ENCODE results near the gene USP48. TPM values are rescaled to one million over a fixed set of nuclear protein-coding genes. Genes with fewer than 3 reads are reported as not detected.
A peak's percentile ranks its signal among the peaks of the same experiment; 100 is the strongest.
"Not testable (repeated sequence)": the region's sequence is repeated elsewhere in the genome, so short reads cannot be mapped to it uniquely, and the experiment has no call there.

Gene USP48
- total and polyA plus RNA-seq, 5 experiments from 2014 or later: 25.8 to 95.5 (median 30.0) TPM

- Mint-ChIP-seq H3K4me3 (peak overlapping the region in 3 of 10 donors; percentile 25 to 63 (median 50)), H3K36me3 (no peaks in the 10 kb centered on the region), H3K27me3 (peaks cover 8 to 24% (median 10%) of the 10 kb centered on the region in 5 donors)
Observed at GRCh38 chr1:21813542-21813941, 30.6 kb upstream of the USP48 start.

GRCh38 chr1:21811875-21812305 is 28.9 kb upstream of the USP48 start, which contains the start of gene LDLRAD2:
Gene LDLRAD2, plus strand, starts transcription at chr1:21812265. Its CDS starts 187 bp downstream, at chr1:21812452.
- peak within 1 kb of the TSS in 3 of 10 donors; percentile 46 to 71 (median 55) for H3K4me3 Mint-ChIP-seq
- peak within 1 kb of the TSS in 1 of 10 donors; percentile 9 for H3K27ac Mint-ChIP-seq
- H3K36me3 Mint-ChIP-seq: no peaks in the 10 kb centered on the region
- ATAC-seq (no peak), DNase-seq (no peak)
- POLR2A ChIA-PET: no interaction called here
- peaks cover 3 to 10% (median 5%) of the 10 kb centered on the region in 4 donors for H3K4me1 Mint-ChIP-seq
- peaks cover 0 to 2% (median 0%) of the 10 kb centered on the region in 9 donors for H3K9me3 Mint-ChIP-seq
- peaks cover 8 to 24% (median 12%) of the 10 kb centered on the region in 5 donors for H3K27me3 Mint-ChIP-seq

More at GRCh38 chr1:21813542-21813941, 30.6 kb upstream of the USP48 start:
- ATAC-seq (no peak), DNase-seq (no peak)
- H3K27ac Mint-ChIP-seq: no peak overlapping the region
- peaks cover 4 to 14% (median 7%) of the 10 kb centered on the region in 4 donors for H3K4me1 Mint-ChIP-seq
- H3K9me3 Mint-ChIP-seq: peaks cover 0 to 2% (median 0%) of the 10 kb centered on the region in 9 donors
- POLR2A ChIA-PET: interaction anchor here (0.7 kb wide), 1 partner anchor 1597 kb away, joined by 3 read pairs; no protein-coding TSS in a partner anchor

GRCh38 chr1:21804536-21804935 is 21.6 kb upstream of the USP48 start:
- POLR2A ChIA-PET: no interaction called here
- H3K4me3 Mint-ChIP-seq: no peak overlapping the region

GRCh38 chr1:21801100-21801499 is 18.2 kb upstream of the USP48 start:
- Mint-ChIP-seq H3K36me3 (no peaks in the 10 kb centered on the region), H3K4me3 (no peak overlapping the region), H3K27ac (no peak overlapping the region), H3K27me3 (peaks cover 0 to 2% (median 1%) of the 10 kb centered on the region in 5 donors), H3K4me1 (no peaks in the 10 kb centered on the region), H3K9me3 (no peaks in the 10 kb centered on the region)
- no peak for ATAC-seq
- POLR2A ChIA-PET: interaction anchor here (1.2 kb wide), 1 partner anchor 18 kb away, joined by 3 read pairs; the partner anchor contains the start of gene USP48
- no peak for DNase-seq

More at GRCh38 chr1:21804536-21804935, 21.6 kb upstream of the USP48 start:
- no peak for ATAC-seq
- Mint-ChIP-seq H3K27ac (no peak overlapping the region), H3K36me3 (no peaks in the 10 kb centered on the region), H3K4me1 (no peaks in the 10 kb centered on the region), H3K27me3 (peaks cover 0 to 4% (median 1%) of the 10 kb centered on the region in 5 donors), H3K9me3 (no peaks in the 10 kb centered on the region)
- no peak for DNase-seq

GRCh38 chr1:21799730-21800129 is 16.8 kb upstream of the USP48 start:
- no peak overlapping the region for H3K4me3 Mint-ChIP-seq
- H3K27me3 Mint-ChIP-seq: peaks cover 0 to 2% (median 1%) of the 10 kb centered on the region in 5 donors

GRCh38 chr1:21795075-21795474 is 12.1 kb upstream of the USP48 start:
- Mint-ChIP-seq H3K36me3 (peaks cover 0 to 6% (median 5%) of the 10 kb centered on the region in 3 donors), H3K27ac (no peak overlapping the region), H3K4me1 (no peaks in the 10 kb centered on the region), H3K27me3 (no peaks in the 10 kb centered on the region), H3K9me3 (peaks cover 0 to 9% (median 0%) of the 10 kb centered on the region in 9 donors), H3K4me3 (no peak overlapping the region)
- ATAC-seq (no peak), DNase-seq (no peak)
- POLR2A ChIA-PET: interaction anchor here (0.7 kb wide), 1 partner anchor 141 kb away, joined by 6 read pairs; no protein-coding TSS in a partner anchor

More at GRCh38 chr1:21799730-21800129, 16.8 kb upstream of the USP48 start:
- POLR2A ChIA-PET: no interaction called here
- H3K9me3 Mint-ChIP-seq: peaks cover 0 to 6% (median 0%) of the 10 kb centered on the region in 9 donors
- H3K4me1 Mint-ChIP-seq: no peaks in the 10 kb centered on the region
- ATAC-seq (no peak), DNase-seq (no peak)
- no peak overlapping the region for H3K27ac Mint-ChIP-seq
- H3K36me3 Mint-ChIP-seq: peaks cover 0 to 4% (median 3%) of the 10 kb centered on the region in 3 donors

- DNase-seq: no peak
- H3K9me3 Mint-ChIP-seq: peaks cover 0 to 9% (median 0%) of the 10 kb centered on the region in 9 donors
- POLR2A ChIA-PET: no interaction called here
- no peak overlapping the region for H3K27ac Mint-ChIP-seq
- H3K4me1 Mint-ChIP-seq: no peaks in the 10 kb centered on the region
- H3K27me3 Mint-ChIP-seq: no peaks in the 10 kb centered on the region
- no peak overlapping the region for H3K4me3 Mint-ChIP-seq
- ATAC-seq: no peak
- H3K36me3 Mint-ChIP-seq: peaks cover 0 to 6% (median 5%) of the 10 kb centered on the region in 3 donors
Observed at GRCh38 chr1:21794656-21795055, 11.7 kb upstream of the USP48 start.

GRCh38 chr1:21793104-21793503 is 10.2 kb upstream of the USP48 start:
- Mint-ChIP-seq H3K4me3 (no peak overlapping the region), H3K27me3 (no peaks in the 10 kb centered on the region), H3K4me1 (no peaks in the 10 kb centered on the region), H3K36me3 (peaks cover 0 to 6% (median 5%) of the 10 kb centered on the region in 3 donors), H3K27ac (no peak overlapping the region), H3K9me3 (peaks cover 0 to 9% (median 0%) of the 10 kb centered on the region in 9 donors)
- POLR2A ChIA-PET: no interaction called here
- no peak for ATAC-seq
- DNase-seq: no peak

GRCh38 chr1:21786640-21787039 is 3.7 kb upstream of the USP48 start:
- peaks cover 4 to 14% (median 11%) of the 10 kb centered on the region in 4 donors for H3K4me1 Mint-ChIP-seq
- no peak overlapping the region for H3K4me3 Mint-ChIP-seq
- no peaks in the 10 kb centered on the region for H3K9me3 Mint-ChIP-seq
- peaks cover 0 to 2% (median 0%) of the 10 kb centered on the region in 5 donors for H3K27me3 Mint-ChIP-seq
- DNase-seq (no peak), ATAC-seq (no peak)
- peak overlapping the region in 1 of 10 donors; percentile 41 for H3K27ac Mint-ChIP-seq
- no peaks in the 10 kb centered on the region for H3K36me3 Mint-ChIP-seq
- POLR2A ChIA-PET: interaction anchor here (0.6 kb wide), 1 partner anchor 247 kb away, joined by 5 read pairs; no protein-coding TSS in a partner anchor

- ATAC-seq, H3K27ac Mint-ChIP-seq, DNase-seq, POLR2A ChIA-PET, H3K27me3 Mint-ChIP-seq, H3K36me3 Mint-ChIP-seq, H3K4me3 Mint-ChIP-seq, H3K9me3 Mint-ChIP-seq: not testable (repeated sequence)
- H3K4me1 Mint-ChIP-seq: peaks cover 4 to 19% (median 14%) of the 10 kb centered on the region in 4 donors
Observed at GRCh38 chr1:21785764-21786163, 2.8 kb upstream of the USP48 start.

- no peaks in the 10 kb centered on the region for H3K36me3 Mint-ChIP-seq
- peak in 1 of 10 donors; percentile 63 for DNase-seq
Observed at GRCh38 chr1:21783679-21784603, 992 bp upstream of the USP48 start.

GRCh38 chr1:21782349-21782867 is 541 bp downstream of the USP48 start:
- POLR2A ChIA-PET: interaction anchor here (0.6 to 4.0 kb wide), 13 partner anchors 9 to 270 kb away, joined by 3 to 38 read pairs (median 4); partner anchors contain the start of genes CDC42 and HSPG2
- Mint-ChIP-seq H3K4me1 (peaks cover 21 to 40% (median 32%) of the 10 kb centered on the region in 4 donors), H3K27ac (peak overlapping the region; percentile 92 to 100 (median 97)), H3K9me3 (no peaks in the 10 kb centered on the region), H3K27me3 (peaks cover 0 to 2% (median 0%) of the 10 kb centered on the region in 5 donors), H3K36me3 (peaks cover 0 to 5% (median 0%) of the 10 kb centered on the region in 3 donors), H3K4me3 (peak overlapping the region; percentile 94 to 99 (median 98))
- DNase-seq: peak in 7 of 10 donors; percentile 32 to 53 (median 45)
- ATAC-seq: peak; percentile 16 to 21

More at GRCh38 chr1:21783679-21784603, 992 bp upstream of the USP48 start:
- peaks cover 16 to 31% (median 28%) of the 10 kb centered on the region in 4 donors for H3K4me1 Mint-ChIP-seq
- ATAC-seq: no peak
- H3K9me3 Mint-ChIP-seq: no peaks in the 10 kb centered on the region
- H3K27me3 Mint-ChIP-seq: peaks cover 0 to 2% (median 0%) of the 10 kb centered on the region in 5 donors
- peak overlapping the region; percentile 99 to 100 (median 100) for H3K27ac Mint-ChIP-seq
- POLR2A ChIA-PET: interaction anchor here (1.0 to 4.0 kb wide), 8 partner anchors 11 to 249 kb away, joined by 3 to 38 read pairs (median 4); no protein-coding TSS in a partner anchor
- peak overlapping the region; percentile 94 to 99 (median 98) for H3K4me3 Mint-ChIP-seq

Measured in naive thymus-derived CD8-positive, alpha-beta T cell (primary cell).